NCI-H2107 treated with DMSO at 0.1 percent for 48 hours (cell line): ENCODE data around the gene RLIM.
"Not testable (repeated sequence)": the region's sequence is repeated elsewhere in the genome, so short reads cannot be mapped to it uniquely, and the experiment has no call there.

Source experiments
- DNase-seq: peaks from one replicate; lab custom pipeline; 2025; ENCODE audit not compliant: unreplicated experiment; lab: John Stamatoyannopoulos, UW

Gene RLIM, protein sequence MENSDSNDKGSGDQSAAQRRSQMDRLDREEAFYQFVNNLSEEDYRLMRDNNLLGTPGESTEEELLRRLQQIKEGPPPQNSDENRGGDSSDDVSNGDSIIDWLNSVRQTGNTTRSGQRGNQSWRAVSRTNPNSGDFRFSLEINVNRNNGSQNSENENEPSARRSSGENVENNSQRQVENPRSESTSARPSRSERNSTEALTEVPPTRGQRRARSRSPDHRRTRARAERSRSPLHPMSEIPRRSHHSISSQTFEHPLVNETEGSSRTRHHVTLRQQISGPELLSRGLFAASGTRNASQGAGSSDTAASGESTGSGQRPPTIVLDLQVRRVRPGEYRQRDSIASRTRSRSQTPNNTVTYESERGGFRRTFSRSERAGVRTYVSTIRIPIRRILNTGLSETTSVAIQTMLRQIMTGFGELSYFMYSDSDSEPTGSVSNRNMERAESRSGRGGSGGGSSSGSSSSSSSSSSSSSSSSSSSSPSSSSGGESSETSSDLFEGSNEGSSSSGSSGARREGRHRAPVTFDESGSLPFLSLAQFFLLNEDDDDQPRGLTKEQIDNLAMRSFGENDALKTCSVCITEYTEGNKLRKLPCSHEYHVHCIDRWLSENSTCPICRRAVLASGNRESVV

GRCh38 chrX:74614093-74614909, at the start of gene RLIM:
Gene RLIM (minus strand): TSS chrX:74614624. CDS start chrX:74595977, 18,647 bp downstream.
- peak; percentile 90 for DNase-seq

DNA sequence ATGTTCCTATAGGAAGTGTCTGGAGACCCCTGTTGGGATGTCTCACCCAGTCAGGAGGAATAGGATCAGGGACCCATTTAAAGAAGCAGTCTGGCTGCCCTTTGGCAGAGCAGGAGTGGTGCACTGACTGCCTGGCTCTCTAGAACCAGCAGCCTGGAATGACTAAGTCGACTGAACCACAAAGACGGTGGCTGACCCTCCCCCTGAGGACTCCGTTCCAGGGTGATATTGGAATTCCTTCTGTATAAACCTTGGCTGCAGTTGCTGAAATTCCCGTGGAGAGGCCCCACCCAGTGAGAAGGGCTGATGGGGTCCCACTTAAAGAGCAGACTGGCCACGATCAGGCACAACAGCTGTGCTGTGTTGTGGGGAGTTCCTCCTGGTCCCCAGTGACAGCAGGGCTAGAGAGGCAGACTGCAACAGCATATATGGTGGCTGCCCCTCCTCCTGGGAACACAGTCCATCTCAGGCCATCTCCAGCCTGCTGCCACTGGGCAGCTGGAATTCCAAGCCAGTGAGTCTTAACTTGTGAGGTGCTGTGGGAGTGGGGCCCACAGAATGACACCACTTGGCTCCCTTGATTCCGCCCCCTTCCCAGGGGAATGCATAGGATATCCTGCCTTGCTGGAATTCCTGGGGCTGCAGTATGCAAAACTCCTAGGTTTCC, 41.8 kb upstream of the RLIM start:
- DNase-seq, result no peak

- not testable (repeated sequence) for DNase-seq
Observed at GRCh38 chrX:74654953-74655352, 40.5 kb upstream of the RLIM start.

GRCh38 chrX:74636749-74637314, 22.4 kb upstream of the RLIM start:
- no peak for DNase-seq

DNA sequence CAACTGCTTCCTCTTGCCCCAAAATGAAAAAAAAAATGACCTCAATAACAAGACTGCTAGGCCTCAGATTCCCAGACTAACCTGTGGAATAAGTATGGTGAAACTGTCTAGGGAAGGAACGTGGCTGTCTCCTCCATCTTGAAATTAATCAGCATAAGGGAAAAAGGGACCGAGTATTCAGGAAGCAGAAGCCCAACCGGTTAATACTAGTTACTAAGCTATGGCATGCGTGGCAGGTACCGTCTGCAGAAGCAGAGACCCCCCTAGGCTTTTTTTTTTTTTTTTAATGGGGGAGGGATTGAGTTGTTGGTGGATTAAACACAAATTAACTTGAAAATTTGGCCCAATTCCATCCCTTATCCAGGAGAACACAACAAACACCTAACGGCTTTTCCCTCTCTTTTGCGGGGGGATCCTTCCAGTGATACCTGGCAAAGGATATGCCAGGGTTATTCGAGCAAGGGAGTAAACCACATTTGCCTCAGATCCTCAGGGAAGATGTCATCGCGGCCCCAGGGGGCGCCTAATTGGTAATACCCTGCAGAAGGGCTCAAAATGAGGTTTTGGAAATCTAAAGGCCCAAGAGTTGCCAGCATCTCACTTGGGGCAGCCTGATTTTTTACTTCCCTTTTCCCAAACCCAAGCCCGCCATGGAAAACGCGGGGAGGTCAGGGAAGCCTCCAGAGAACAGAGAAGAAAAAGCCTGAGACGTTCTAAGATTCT, 893 bp downstream of the RLIM start:
- DNase-seq, result peak; percentile 20

DNA sequence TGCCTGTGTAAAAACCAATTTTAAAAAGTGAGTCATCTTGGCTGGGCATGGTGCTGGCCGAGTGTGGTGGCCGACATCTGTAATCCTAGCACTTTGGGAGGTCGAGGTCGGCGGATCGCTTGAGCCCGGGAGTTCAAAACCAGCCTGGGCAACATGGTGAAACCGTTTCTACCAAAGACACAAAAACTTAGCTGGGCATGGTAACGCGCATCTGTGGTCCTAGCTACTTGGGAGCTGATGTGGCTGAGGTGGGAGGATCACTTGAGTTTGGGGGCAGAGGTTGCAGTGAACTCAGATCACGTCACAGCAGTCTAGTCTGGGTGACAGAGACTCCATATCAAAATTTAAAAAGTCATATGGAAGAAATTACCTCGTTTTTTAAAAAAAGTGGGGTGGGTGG, 7.6 kb downstream of the RLIM start:
- no peak for DNase-seq

DNA sequence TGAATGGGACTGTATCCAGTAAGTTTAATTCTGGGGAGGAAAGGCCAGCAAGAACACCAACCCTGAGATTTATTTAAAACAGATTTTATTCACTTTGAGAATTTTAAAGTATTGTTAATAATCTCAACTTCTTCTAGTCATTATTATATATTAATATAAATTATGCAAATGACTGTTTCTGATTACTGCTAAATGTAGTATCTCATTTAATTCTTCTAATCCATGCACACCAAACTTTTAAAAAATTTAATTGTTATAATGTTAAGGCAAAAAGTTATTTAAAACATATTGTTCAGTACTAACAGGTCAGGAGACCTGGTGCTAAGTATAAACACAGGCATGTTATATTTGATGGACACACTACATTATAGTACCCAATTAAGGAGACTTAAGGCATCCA, 8.1 kb downstream of the RLIM start:
- DNase-seq, result no peak

DNA sequence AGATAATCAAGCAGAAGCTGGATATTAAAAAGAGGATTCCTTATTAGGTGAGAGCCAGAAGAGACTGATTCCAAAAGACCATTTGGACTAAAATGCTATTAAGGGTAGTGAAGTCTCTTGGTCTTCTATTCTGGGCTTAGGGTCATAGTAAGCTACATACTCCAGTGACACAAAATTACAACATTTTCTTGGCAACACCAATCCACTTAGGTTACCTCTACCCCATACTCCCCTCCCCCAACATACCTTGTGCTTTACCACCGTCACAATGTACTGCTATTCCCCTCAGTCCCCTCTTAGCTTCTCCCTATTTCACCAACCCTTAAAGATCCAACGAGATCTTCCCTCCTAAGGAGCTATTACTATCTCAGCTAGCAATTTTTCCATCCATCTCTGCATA, 11.4 kb downstream of the RLIM start:
- no peak for DNase-seq

DNA sequence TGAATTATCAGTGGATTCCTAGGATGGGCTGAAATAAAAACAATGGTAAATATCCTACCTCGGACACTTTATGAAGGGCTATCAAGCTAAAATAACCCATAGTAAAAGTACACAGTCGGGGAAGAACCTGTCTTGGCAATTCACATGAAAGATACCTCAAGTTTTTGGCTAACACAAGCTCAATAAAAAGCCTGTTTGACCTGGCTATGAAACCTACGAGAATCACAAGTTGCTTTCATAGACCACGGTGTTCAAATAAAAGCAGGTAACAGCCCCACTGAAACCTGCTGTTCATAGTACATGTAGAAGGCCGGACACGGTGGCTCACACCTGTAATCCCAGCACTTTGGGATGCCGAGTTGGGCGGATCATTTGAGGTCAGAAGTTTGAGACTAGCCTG, 12.3 kb downstream of the RLIM start:
- DNase-seq, result no peak

DNA sequence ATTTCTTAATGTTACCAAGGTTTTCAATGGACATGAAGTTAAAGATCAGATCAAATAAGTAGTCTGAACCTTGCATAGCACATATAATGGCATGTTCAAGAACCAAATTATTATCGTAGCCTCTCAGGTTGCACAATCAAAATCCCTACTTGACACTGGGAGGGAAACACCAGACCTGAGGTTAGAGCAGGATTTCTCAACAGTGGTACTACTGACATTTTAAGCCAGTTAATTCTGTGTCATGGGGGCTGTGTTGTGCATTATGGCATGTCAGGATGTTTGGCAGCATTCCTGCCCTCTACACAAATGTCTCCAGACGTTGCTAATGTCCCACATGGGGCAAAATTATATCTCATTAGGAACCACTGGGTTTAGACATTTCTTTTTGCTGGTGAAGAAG, 20.8 kb downstream of the RLIM start:
- DNase-seq, result no peak

DNA sequence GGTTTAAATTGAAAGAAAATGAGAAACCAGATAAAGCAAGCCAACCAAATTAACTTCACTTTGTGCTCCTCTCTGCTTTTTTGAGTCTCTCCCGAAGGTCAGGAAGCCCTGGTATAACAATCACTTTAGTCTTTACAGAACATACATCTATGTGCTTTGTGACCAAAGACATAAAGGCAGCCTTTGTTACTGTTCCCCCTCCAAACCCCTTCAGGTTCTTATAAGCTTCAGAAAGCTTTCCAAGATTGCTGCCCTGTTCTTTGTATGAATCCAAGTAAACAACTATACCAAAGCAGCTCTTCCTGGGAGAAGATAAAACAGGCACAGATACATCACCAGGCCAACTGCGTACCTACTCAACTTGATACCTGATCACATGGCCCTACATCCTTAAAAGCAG, 28.7 kb downstream of the RLIM start:
- DNase-seq, result no peak

- DNase-seq, result no peak
Observed at GRCh38 chrX:74579597-74580198, 34.7 kb downstream of the RLIM start.

DNA sequence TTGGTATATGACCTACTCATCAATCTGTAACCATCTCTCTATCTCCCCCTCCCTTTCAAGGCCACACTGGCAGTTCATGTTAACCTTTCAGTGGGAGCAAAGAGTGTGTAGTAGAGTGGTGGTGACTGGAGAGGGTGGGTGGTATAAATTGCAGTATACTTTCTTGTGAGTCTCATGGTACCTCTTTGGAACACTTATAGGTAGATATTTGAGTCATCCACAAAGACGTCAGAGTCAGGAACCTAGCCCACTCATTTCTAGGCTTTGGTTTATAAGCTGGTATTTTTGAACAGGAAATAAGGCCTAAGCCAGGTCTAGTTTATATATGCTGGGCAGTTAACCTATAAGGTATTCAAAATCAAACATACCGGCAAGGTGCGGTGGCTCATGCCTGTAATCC, 36.3 kb downstream of the RLIM start:
- DNase-seq, result no peak

DNA sequence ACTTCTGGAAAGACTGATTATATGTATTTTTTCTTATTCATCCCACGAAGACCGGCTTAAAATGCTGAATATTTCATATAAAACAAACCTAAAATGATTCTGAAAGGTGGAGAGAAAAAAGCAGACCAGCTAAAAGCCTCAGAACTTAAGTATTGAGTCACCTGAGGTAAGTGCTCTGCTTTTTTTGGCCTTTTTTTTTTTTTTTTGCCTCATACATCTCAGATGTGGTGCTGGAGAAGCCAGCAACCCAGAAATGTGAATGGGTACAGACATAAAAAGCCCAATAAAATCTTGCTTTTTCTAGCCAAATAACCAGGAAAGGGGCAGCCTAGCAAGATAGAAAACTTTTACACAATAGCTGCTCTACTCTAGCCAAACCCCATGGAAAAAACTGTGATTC, 57.0 kb downstream of the RLIM start:
- no peak for DNase-seq

GRCh38 chrX:74551934-74552333, 62.5 kb downstream of the RLIM start:
- DNase-seq, result no peak

DNA sequence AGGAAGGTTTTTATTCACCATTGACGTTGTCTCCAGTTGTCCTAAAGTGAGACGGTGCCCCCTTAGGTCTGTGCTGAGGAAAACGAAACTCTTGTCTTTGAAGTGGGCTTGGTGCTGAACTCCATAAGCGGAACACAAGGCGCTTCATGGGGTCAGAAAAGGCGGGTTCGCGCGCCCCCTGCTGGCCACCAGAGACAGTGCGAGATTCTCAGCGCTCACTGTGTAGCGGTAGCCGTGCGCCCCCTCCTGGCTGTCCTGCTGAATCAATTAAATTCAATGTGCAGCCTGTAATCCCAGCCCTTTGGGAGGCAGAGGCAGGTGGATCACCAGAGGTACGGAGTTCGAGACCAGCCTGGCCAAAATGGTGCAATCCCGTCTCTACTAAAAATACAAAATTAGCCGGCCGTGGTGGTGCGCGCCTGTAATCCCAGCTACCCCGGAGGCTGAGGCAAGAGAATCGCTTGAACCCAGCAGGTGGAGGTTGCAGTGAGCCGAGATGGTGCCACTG, 64.1 kb downstream of the RLIM start:
- peak; percentile 53 for DNase-seq

DNA sequence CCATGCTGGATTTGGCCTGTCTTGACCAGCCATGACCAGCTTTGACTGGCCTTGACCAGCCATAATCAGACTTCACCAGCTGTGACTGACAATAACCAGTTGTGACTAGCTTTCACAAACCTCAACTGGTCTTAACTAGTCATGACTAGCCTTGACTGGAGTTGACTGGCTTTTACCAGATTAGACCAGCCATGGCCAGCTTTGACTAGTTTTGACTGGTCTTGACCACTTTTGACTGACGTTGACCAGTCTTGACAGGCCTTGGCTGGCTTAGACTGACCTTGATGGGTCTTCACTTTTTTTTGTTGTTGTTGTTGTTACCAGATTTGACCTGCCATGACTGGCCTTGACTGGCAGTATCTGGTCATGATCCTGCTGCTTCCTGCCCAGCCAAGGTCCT, 67.4 kb downstream of the RLIM start:
- no peak for DNase-seq

- no peak for DNase-seq
Observed at GRCh38 chrX:74545880-74546523, 68.4 kb downstream of the RLIM start.

DNA sequence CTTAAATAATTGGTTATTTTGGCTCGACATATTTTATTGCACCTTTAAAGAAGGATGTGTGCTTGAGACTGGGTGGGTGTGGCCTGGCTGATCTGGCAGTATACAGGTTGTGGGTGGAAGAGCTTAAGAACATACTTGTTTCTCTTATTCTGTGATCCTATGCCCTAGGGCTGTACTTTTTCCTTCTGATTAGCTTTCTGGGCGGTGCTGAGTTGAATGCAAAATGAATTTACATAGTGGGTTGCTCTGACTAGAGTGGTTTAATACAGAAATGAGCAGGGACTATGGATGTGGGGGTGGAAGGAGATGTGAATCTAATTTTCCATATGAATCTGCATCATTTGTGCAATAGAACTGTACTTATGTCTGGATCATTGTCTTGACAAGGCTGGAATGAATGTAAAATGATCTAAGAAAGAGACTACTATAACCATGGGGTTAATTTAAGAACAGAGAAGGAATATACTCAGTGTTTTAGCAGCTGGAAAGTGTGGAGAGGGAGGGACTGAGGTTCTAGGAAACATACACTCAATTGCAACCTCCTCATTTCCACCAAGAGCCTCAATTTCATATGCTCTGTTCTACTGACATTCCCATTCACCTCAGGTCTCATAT, 73.7 kb downstream of the RLIM start:
- no peak for DNase-seq
